Fibroblast of lung (primary cell): ENCODE results near the gene ZNHIT2. TPM values are rescaled to one million over a fixed set of nuclear protein-coding genes. Genes with fewer than 3 reads are reported as not detected.
"Not testable (repeated sequence)": the region's sequence is repeated elsewhere in the genome, so short reads cannot be mapped to it uniquely, and the experiment has no call there.

ENCODE experiments used
- DNase-seq, 2 donors: peaks; one replicate each; pipeline versions ENCODE4 v3.0.0 to v3.0.0-alpha.2; 2010; ENCODE audit warnings: low read depth in 2 of 2
- H2AFZ ChIP-seq: 2 replicates; pipeline ENCODE4 v1.5.1; 2012; ENCODE audit warnings: low read length, control low read depth, inconsistent platforms
- H3K27ac ChIP-seq: 2 replicates; pipeline ENCODE4 v1.5.1; 2011; ENCODE audit warnings: low read length, control low read depth; ENCODE audit not compliant: insufficient read depth
- H3K27me3 ChIP-seq: 2 replicates; pipeline ENCODE4 v1.5.1; 2011; ENCODE audit warnings: mild to moderate bottlenecking, low read length; ENCODE audit not compliant: control insufficient read depth, insufficient read depth
- H3K36me3 ChIP-seq: 2 replicates; pipeline ENCODE4 v1.5.1; 2011; ENCODE audit warnings: low read length; ENCODE audit not compliant: control insufficient read depth, insufficient read depth
- H3K4me1 ChIP-seq: 2 replicates; pipeline ENCODE4 v1.5.1; 2011; ENCODE audit warnings: low read length; ENCODE audit not compliant: control insufficient read depth, insufficient read depth; ENCODE audit errors: extremely low read depth
- H3K4me2 ChIP-seq: 2 replicates; pipeline ENCODE4 v1.5.1; 2011; ENCODE audit warnings: low read length, control low read depth; ENCODE audit not compliant: insufficient read depth; ENCODE audit errors: extremely low read depth
- H3K4me3 ChIP-seq, 4 experiments: fragments of 200-600 bp in 1 of 4; sonication (generic) in 1 of 4; replicated peaks in 1 of 4; 2 replicates each; pipeline ENCODE4 v1.5.1; 2011 to 2016; ENCODE audit warnings: low read length in 4 of 4, low read depth in 3 of 4, mild to moderate bottlenecking in 3 of 4, control low read depth in 2 of 4, inconsistent platforms in 1 of 4, mixed read lengths in 1 of 4; ENCODE audit not compliant: insufficient read depth in 1 of 4; ENCODE audit errors: control extremely low read depth in 1 of 4
- H3K79me2 ChIP-seq: 2 replicates; pipeline ENCODE4 v1.5.1; 2012; ENCODE audit warnings: mild to moderate bottlenecking, low read length, inconsistent platforms; ENCODE audit not compliant: control insufficient read depth, insufficient read depth
- H3K9ac ChIP-seq: 2 replicates; pipeline ENCODE4 v1.5.1; 2011; ENCODE audit warnings: mild to moderate bottlenecking, low read length, control low read depth; ENCODE audit not compliant: insufficient read depth
- H3K9me3 ChIP-seq: 2 replicates; pipeline ENCODE4 v1.5.1; 2012; ENCODE audit warnings: low read depth, low read length; ENCODE audit not compliant: control insufficient read depth, insufficient read depth
- H4K20me1 ChIP-seq: 2 replicates; pipeline ENCODE4 v1.5.1; 2011; ENCODE audit warnings: low read length; ENCODE audit not compliant: control insufficient read depth, insufficient read depth; ENCODE audit errors: extremely low read depth
- CTCF ChIP-seq, 2 donors: IDR thresholded peaks in 1 of 2; conservative IDR thresholded peaks in 1 of 2; 1 replicate in 1 of 2; 2 replicates in 1 of 2; pipeline ENCODE4 v1.5.1; 2011 to 2012; ENCODE audit warnings: low read length in 2 of 2, control low read depth in 1 of 2, inconsistent platforms in 1 of 2, low read depth in 1 of 2, mild to moderate bottlenecking in 1 of 2
- EZH2 ChIP-seq: IDR thresholded peaks from 2 replicates; pipeline ENCODE4 v1.5.1; 2012; ENCODE audit warnings: low read length, control low read depth, mild to moderate bottlenecking; ENCODE audit errors: missing control alignments
- polyA plus RNA-seq, 2 donors: library from polyadenylated mRNA; depleted of rRNA in 1 of 2; stranded (reverse) in 1 of 2; unstranded in 1 of 2; fragments of >200 nt; gene quantifications; 2 replicates each; pipeline ENCODE4 v1.2.1, GENCODE V29; 2011 to 2012; ENCODE audit warnings: missing spikeins in 1 of 2
- total RNA-seq: library from RNA; depleted of rRNA; stranded (reverse); fragments of >200 nt; gene quantifications from 2 replicates; pipeline ENCODE4 v1.2.1, GENCODE V29; 2014

The ZNHIT2 gene
- total and polyA plus RNA-seq, 2 donors (not counting 1 experiment from before 2014, with no cell fraction given): 1.4 to 13.2 TPM

DNA sequence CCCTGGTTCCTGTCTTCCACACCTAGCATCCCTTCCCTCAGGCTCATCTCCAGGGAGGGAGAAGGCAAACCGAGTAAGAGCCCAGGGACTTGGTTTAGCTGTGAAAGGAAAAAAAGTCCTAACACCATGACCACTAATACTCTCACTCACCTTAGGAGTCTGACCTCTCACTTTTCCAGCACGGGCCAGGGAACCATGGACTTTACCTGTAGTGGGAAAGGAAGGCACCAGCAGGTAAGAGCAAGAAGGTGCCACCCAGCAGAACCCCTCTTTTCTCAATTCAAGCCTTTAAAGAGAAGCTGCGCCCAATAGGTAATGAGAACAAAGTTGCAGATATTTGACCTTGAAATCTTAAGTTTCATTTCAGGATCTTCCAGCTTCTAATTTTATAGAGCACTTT, 3.3 kb upstream of the ZNHIT2 start:
- Histone ChIP-seq H3K27ac (peak overlapping the region; percentile 94), H3K79me2 (peaks cover 39% of the 10 kb centered on the region), H3K36me3 (peaks cover 15% of the 10 kb centered on the region), H3K4me3 (peak overlapping the region; percentile 57 to 98 (median 85)), H4K20me1 (no peaks in the 10 kb centered on the region), H3K9ac (peak overlapping the region; percentile 95), H3K4me2 (peak overlapping the region; percentile 96), H3K4me1 (peaks cover 9% of the 10 kb centered on the region), H2AFZ (no peak overlapping the region), H3K27me3 (no peaks in the 10 kb centered on the region), H3K9me3 (no peaks in the 10 kb centered on the region)
- TF ChIP-seq EZH2 (no peak), CTCF (conservative IDR thresholded peaks at IDR 0.05 in 1 of 2, IDR thresholded peaks at IDR 0.05 in 1 of 2; ENCODE audit: low read depth in 1 of 2, low read length in 2 of 2) (no peak)
- DNase-seq: no peak

DNA sequence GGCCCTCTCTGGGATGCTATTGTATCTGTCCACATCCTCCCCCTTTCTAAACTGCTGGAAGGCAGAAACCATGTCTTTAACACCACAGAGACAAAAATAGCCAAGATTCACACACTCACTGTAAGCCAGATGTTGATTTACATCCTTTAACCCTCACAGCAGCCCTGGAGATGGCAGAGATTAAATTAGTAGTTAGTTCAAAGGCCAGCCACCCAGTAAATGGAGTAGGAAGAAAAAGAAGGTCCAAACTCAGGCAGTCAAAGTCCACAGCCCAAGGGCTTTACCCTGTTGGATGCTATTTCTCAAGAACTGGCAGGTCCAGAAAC, 2.1 kb upstream of the ZNHIT2 start:
- no peak overlapping the region for H3K9ac ChIP-seq
- peaks cover 42% of the 10 kb centered on the region for H3K79me2 ChIP-seq
- H3K36me3 ChIP-seq: peaks cover 15% of the 10 kb centered on the region
- H4K20me1 ChIP-seq: no peaks in the 10 kb centered on the region
- H3K27ac ChIP-seq: no peak overlapping the region
- H3K4me3 ChIP-seq: no peak overlapping the region
- no peaks in the 10 kb centered on the region for H3K27me3 ChIP-seq
- peaks cover 9% of the 10 kb centered on the region for H3K4me1 ChIP-seq
- DNase-seq: no peak
- no peak overlapping the region for H3K4me2 ChIP-seq
- no peak for TF ChIP-seq CTCF (conservative IDR thresholded peaks at IDR 0.05 in 1 of 2, IDR thresholded peaks at IDR 0.05 in 1 of 2; ENCODE audit: low read depth in 1 of 2, low read length in 2 of 2)
- TF ChIP-seq EZH2: no peak
- H3K9me3 ChIP-seq: no peaks in the 10 kb centered on the region
- no peak overlapping the region for H2AFZ ChIP-seq

DNA sequence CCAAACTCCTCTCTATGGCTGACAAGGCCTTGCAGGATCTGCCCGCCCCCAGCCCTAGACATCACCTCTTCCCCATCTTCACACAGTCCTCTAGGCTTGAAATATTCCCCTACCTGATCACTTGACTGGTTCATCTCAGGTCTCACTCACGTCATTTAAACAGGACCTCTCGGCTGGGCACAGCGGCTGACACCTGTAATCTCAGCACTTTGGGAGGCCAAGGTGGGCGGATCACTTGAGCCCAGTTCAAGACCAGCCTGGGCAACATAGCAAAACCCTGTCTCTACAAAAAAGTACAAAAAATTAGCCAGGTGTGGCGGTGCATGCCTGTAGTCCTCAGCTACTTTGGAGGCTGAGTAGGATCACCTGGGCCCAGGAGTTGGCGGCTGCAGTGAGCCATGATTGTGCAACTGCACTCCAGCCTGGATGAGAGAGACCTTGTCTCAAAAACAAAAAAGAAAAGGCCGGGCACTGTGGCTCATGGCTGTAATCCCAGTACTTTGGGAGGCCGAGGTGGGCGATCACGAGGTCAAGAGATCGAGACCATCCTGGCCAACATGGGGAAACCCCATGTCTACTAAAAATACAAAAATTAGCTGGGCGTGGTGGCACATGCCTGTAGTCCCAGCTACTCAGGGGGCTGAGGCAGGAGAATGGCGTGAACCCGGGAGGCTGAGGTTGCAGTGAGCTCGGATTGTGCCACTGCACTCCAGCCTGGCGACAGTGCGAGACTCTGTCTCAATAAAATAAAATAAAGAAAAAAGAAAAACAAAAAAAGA, 1.6 kb upstream of the ZNHIT2 start:
- H3K27ac ChIP-seq, H3K9me3 ChIP-seq, H3K4me2 ChIP-seq, H3K27me3 ChIP-seq, H3K4me3 ChIP-seq, H2AFZ ChIP-seq, H4K20me1 ChIP-seq, DNase-seq, H3K9ac ChIP-seq, H3K4me1 ChIP-seq: not testable (repeated sequence)
- Histone ChIP-seq H3K79me2 (peaks cover 41% of the 10 kb centered on the region), H3K36me3 (peaks cover 15% of the 10 kb centered on the region)
